PFSK-1 (cell line): ENCODE measurements around the gene SH2D5.

Source experiments
- FOXP2 ChIP-seq: optimal IDR thresholded peaks from 2 replicates; pipeline ENCODE3; 2011; ENCODE audit warnings: borderline replicate concordance, control low read depth, inconsistent platforms; ENCODE audit not compliant: insufficient read depth; ENCODE audit errors: extremely low read length, extremely low read depth
- POLR2AphosphoS5 ChIP-seq: IDR thresholded peaks from 2 replicates; pipeline ENCODE4 v1.6.1; 2012; ENCODE audit warnings: low read depth, mild to moderate bottlenecking, control low read depth, low read length, moderate library complexity
- REST ChIP-seq, 2 experiments: IDR thresholded peaks; 2 replicates each; pipeline versions ENCODE4 v1.6.1 to v1.8.0; 2011 to 2012; ENCODE audit warnings: low read depth in 2 of 2, low read length in 2 of 2, control low read depth in 1 of 2, inconsistent platforms in 1 of 2, mild to moderate bottlenecking in 1 of 2, moderate library complexity in 1 of 2; ENCODE audit not compliant: insufficient read depth in 1 of 2
- SIN3A ChIP-seq: IDR thresholded peaks from 2 replicates; pipeline ENCODE4 v1.6.1; 2012; ENCODE audit warnings: mild to moderate bottlenecking, low read length, moderate library complexity, borderline replicate concordance; ENCODE audit not compliant: insufficient read depth
- TAF1 ChIP-seq: IDR thresholded peaks from 2 replicates; pipeline ENCODE4 v1.6.1; 2012; ENCODE audit warnings: low read length, control low read depth, borderline replicate concordance; ENCODE audit not compliant: insufficient read depth

Gene SH2D5

DNA sequence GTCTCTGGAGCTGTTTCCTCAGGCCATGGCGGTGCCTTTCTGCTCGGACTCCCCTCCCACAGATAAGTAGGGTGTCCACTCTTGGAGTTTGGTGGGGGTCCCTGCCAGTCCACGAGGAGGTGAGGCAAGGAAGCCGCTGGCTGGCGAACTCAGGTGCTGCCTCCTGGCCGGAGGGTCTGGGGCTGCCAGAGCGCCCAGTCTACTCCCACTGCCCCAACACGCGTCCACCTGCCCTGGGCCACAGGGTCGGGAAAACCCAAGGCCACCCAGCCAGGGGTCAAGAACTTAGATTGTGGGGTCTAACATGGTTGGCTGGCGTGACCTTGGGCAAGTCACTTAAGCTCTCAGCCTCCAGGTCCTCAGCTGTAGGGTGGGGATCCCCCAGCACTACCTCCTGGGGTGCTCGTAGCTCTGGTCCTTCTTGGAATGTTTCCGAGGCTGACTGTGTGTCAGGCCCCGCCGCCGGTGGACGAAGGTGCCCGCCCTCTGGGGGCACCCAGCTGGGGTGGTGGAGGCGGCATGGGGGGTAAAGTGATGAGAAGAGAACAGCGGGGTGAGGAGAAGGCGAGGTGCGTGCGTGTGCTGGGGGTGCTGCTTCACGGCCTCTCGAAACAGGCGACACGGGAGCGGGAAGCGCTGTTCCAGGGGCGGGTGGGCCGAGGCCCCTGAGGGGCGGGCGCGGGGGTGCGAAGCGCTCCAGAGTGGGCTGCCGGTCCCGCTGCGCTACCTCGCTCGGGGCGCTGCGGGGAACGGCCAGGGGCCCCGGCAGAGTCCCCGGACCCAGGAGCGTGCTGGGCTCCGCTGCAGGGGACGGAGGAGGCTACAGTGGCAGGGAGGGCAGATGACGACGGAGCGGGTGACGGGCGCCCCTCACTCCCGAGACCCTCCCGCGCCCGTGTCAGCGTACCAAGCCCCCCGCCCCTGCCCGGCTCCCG is 1.2 kb downstream of the SH2D5 start:
- TF ChIP-seq REST (IDR thresholded peaks at IDR 0.05; ENCODE audit: insufficient read depth in 1 of 2, low read depth in 2 of 2, low read length in 2 of 2) (no peak), POLR2AphosphoS5 (no peak), SIN3A (no peak), TAF1 (no peak), FOXP2 (no peak)

DNA sequence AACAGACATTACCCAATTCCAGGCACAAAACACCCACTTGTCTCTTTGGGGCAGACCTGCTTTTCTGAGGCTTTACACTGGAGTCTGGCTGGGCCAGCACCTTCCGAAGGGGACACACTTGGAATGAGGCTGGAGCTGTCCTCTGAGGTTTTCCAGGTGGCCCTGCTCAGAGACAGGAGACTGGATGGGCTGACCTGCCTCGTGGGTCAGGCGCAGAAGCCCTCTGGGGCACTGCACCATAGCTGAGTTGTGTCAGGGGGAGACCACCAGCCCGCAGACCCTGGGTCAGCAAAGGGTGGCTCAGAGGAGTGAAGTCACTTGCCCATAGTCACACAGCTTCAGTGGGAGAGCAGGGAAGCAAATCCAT is 1.8 kb downstream of the SH2D5 start:
- no peak for TF ChIP-seq POLR2AphosphoS5
- TF ChIP-seq SIN3A: no peak
- TF ChIP-seq FOXP2: no peak
- TF ChIP-seq REST (IDR thresholded peaks at IDR 0.05; ENCODE audit: insufficient read depth in 1 of 2, low read depth in 2 of 2, low read length in 2 of 2): no peak
- TF ChIP-seq TAF1: no peak

GRCh38 chr1:20729990-20730689 is 2.4 kb downstream of the SH2D5 start:
- TF ChIP-seq SIN3A (no peak), POLR2AphosphoS5 (no peak), REST (IDR thresholded peaks at IDR 0.05; ENCODE audit: insufficient read depth in 1 of 2, low read depth in 2 of 2, low read length in 2 of 2) (no peak), TAF1 (no peak), FOXP2 (no peak)

DNA sequence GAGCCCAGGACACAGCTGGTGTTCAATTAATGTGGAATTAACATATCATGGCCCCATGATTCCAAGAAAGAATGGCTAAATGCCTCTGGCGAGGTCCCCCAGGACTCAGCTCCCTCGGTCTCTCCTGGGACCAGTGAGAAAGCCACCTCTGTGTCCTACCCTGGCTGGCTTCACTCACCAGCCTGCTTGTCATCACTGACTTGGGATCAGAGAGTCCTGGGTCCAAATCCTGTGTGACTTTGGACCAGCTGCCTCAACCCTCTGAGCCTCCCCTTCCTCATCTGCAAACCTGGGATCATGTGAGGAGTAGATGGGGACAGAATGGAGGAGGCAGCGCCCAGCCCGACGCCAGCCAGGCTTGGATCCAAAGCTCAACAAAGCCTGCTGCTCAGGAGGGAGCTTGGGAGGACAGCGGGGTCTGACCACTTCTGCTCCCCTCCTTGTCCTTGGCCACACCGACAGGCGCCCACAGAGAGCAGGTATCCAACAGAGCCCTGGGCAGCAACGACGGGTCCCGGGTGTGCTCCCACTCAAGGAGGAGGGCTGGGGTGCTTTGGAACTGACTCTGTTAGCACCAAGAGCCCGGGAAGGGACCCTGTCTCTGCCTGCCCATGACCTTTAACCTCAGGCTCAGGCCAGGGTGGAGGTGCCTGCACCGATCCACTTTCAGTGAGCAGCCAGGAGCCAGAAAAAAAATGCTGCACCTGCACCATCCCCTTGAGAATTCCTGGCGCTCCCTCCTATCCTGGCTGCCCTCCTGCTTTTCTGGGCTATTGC is 3.2 kb downstream of the SH2D5 start:
- no peak for TF ChIP-seq POLR2AphosphoS5

DNA sequence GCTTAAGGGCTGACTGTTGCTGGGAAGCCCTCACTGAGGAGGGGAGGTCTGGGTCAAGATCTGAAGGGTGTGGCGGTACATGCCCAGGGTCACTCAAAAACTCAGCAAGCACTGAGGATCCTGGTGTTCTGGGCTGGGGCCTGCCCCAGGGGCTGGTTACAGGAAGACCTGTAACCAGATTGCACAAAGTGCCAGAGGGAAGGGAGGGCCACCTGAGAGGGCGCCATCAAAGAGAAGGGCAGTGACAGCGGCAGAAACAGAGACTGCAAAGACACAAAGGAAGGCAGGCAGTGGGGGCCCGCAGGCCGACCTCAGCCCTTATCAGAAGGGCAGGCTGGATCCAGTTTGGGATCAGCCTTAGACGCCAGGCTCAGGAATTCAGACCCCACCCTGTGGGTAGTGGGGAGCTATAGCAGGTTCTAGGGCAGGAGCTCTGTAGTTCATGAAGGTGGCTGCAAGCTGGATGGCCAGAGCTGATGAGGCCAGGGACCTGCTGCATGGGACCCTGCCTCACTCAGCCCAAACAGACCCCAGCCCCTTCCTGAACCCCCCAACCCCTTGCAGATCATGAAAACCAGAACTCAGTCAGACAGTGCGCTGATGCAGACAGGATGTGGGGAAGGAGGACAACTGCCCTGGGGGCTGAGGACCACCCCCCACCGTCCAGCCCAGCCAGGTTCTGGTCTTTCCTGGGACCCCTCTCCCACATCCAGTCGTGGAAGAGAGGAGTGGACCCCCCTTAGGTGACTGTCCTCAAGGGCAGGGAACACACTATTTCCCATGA is 3.9 kb downstream of the SH2D5 start:
- TF ChIP-seq FOXP2: no peak
- no peak for TF ChIP-seq SIN3A
- TF ChIP-seq POLR2AphosphoS5: no peak
- no peak for TF ChIP-seq TAF1
- TF ChIP-seq REST (IDR thresholded peaks at IDR 0.05; ENCODE audit: insufficient read depth in 1 of 2, low read depth in 2 of 2, low read length in 2 of 2): no peak
